Stomach (tissue), 4 donors: ENCODE measurements around the gene GAS6.

Source experiments
- CTCF ChIP-seq, 7 experiments: fragments of 450-650 bp in 4 of 7; fragments of 200-600 bp in 3 of 7; sonication (generic) in 3 of 7; IDR thresholded peaks; one replicate each; pipeline ENCODE4 v1.5.1; 2016 to 2019; ENCODE audit warnings: antibody characterized with exemption in 7 of 7, control low read depth in 2 of 7, mild to moderate bottlenecking in 1 of 7
- POLR2AphosphoS5 ChIP-seq, 3 donors: sonication (generic); formaldehyde crosslinking; IDR thresholded peaks; one replicate each; pipeline ENCODE4 v1.6.1; 2016; ENCODE audit warnings: antibody characterized with exemption in 3 of 3

GRCh38 chr13:113833111-113833830 is 30.6 kb downstream of the GAS6 start:
- TF ChIP-seq POLR2AphosphoS5 (IDR thresholded peaks at IDR 0.05) (no peak), CTCF (IDR thresholded peaks at IDR 0.05) (no peak)
